SK-N-MC (cell line): ENCODE measurements around the gene GULP1.

Source experiments
- EZH2 ChIP-seq: fragments of 200-600 bp; sonication (generic); IDR thresholded peaks from one replicate; pipeline ENCODE4 v1.6.1; 2017; ENCODE audit warnings: antibody characterized with exemption
- FOXP2 ChIP-seq: optimal IDR thresholded peaks from 2 replicates; pipeline ENCODE3; 2011; ENCODE audit warnings: mild to moderate bottlenecking, moderate library complexity; ENCODE audit not compliant: insufficient read depth; ENCODE audit errors: extremely low read length, control extremely low read depth
- POLR2AphosphoS5 ChIP-seq: IDR thresholded peaks from 2 replicates; pipeline ENCODE4 v1.6.1; 2012; ENCODE audit warnings: mild to moderate bottlenecking, low read depth, low read length, borderline replicate concordance

DNA sequence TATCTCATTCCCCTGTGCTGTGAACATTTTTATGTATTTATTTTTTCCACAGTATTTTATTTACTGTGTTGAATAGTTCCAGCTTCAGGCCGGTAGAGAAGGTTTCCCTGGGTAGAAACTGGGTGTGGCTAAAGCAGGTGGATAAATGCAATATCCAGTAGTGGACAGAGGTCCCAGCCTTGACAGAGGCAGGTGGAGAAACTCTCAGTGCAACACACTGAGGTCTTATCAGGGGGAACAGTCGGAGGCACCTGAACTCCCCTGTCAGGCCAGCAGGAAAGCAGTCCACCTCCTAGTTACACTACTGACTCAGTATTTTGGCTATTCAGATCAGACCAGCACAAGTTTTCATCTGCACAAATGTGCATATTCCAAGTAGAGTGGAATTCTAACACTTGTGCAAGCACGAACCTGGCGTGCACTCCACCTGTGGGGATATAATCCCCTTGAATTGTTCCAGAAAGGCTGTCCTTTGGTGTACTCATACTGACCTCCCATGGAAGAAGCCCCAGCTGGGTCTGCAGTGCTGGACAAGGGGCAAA lies 103.3 kb downstream of the GULP1 start:
- TF ChIP-seq EZH2 (no peak), POLR2AphosphoS5 (no peak), FOXP2 (no peak)
